ENCODE measurements around the gene ULK1.

DNA sequence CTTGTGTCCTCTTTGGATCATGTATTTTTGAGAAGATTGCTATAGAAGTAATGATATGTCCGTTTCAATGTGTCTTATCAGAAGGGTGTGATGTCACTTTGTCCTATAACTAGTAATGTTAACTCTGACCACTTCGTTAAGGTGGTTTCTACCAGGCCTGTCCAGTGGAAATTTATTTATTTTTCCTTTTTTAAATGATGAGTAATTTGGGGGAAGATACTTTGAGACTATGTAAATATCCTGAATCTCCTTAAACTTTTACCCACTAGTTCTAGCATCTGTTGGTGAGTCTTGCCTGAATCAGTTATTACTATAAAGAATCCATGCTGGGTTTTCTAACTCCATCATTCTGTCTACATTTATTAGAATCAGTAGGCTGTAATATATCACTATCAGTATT lies 70.7 kb downstream of the ULK1 start:
- no peak for TF ChIP-seq POLR2A (IDR thresholded peaks at IDR 0.05)
- TF ChIP-seq, protein P1, sequence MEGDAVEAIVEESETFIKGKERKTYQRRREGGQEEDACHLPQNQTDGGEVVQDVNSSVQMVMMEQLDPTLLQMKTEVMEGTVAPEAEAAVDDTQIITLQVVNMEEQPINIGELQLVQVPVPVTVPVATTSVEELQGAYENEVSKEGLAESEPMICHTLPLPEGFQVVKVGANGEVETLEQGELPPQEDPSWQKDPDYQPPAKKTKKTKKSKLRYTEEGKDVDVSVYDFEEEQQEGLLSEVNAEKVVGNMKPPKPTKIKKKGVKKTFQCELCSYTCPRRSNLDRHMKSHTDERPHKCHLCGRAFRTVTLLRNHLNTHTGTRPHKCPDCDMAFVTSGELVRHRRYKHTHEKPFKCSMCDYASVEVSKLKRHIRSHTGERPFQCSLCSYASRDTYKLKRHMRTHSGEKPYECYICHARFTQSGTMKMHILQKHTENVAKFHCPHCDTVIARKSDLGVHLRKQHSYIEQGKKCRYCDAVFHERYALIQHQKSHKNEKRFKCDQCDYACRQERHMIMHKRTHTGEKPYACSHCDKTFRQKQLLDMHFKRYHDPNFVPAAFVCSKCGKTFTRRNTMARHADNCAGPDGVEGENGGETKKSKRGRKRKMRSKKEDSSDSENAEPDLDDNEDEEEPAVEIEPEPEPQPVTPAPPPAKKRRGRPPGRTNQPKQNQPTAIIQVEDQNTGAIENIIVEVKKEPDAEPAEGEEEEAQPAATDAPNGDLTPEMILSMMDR (IDR thresholded peaks at IDR 0.05) = no peak
